Measurements from ENCODE around the gene NT5C1B.

Gene NT5C1B

GRCh38 chr2:18550433-18550832 is 38.9 kb downstream of the NT5C1B start:
- DNase-seq = no peak

GRCh38 chr2:18549083-18549482 is 40.3 kb downstream of the NT5C1B start:
- DNase-seq = no peak

GRCh38 chr2:18548621-18549020 is 40.7 kb downstream of the NT5C1B start:
- no peak for DNase-seq

- peak; percentile 75 for DNase-seq
Measured at GRCh38 chr2:18546567-18546966, 42.8 kb downstream of the NT5C1B start.

- DNase-seq = peak; percentile 13
Measured at GRCh38 chr2:18545384-18545783, 44.0 kb downstream of the NT5C1B start.

- DNase-seq = no peak
Measured at GRCh38 chr2:18544171-18544570, 45.2 kb downstream of the NT5C1B start.

- DNase-seq = no peak
Measured at GRCh38 chr2:18540872-18541271, 48.5 kb downstream of the NT5C1B start.

- no peak for DNase-seq
Measured at GRCh38 chr2:18536697-18537096, 52.7 kb downstream of the NT5C1B start.

- no peak for DNase-seq
Measured at GRCh38 chr2:18536100-18536499, 53.3 kb downstream of the NT5C1B start.

GRCh38 chr2:18531194-18531593 is 58.2 kb downstream of the NT5C1B start:
- no peak for DNase-seq

- no peak for DNase-seq
Measured at GRCh38 chr2:18527822-18528221, 61.5 kb downstream of the NT5C1B start.

GRCh38 chr2:18527326-18527725 is 62.0 kb downstream of the NT5C1B start:
- DNase-seq = no peak

- DNase-seq = no peak
Measured at GRCh38 chr2:18526429-18526828, 62.9 kb downstream of the NT5C1B start.

GRCh38 chr2:18525852-18526251 is 63.5 kb downstream of the NT5C1B start:
- no peak for DNase-seq

- DNase-seq = no peak
Measured at GRCh38 chr2:18525236-18525635, 64.1 kb downstream of the NT5C1B start.

- no peak for DNase-seq
Measured at GRCh38 chr2:18522484-18523146, 66.8 kb downstream of the NT5C1B start.

GRCh38 chr2:18520451-18521425 is 68.6 kb downstream of the NT5C1B start:
- peak; percentile 24 for DNase-seq

GRCh38 chr2:18519914-18520450 is 69.4 kb downstream of the NT5C1B start:
- no peak for DNase-seq

- DNase-seq = no peak
Measured at GRCh38 chr2:18518116-18519111, 71.0 kb downstream of the NT5C1B start.

GRCh38 chr2:18517386-18517785 is 72.0 kb downstream of the NT5C1B start:
- DNase-seq = no peak

GRCh38 chr2:18516112-18516511 is 73.3 kb downstream of the NT5C1B start:
- DNase-seq = no peak
